T-helper 1 cell treated with Interleukin-12 subunit alpha and Interleukin-12 subunit beta and Interleukin-4 antibody, amounts not matched to agents 30 μg/mL and 1 μg/mL, for 36 hours (primary cell): ENCODE data around the gene NKAIN2.
"Not testable (repeated sequence)": the region's sequence is repeated elsewhere in the genome, so short reads cannot be mapped to it uniquely, and the experiment has no call there.

Source experiments
- H3K27ac Mint-ChIP-seq: one replicate; pipeline ENCODE4 v1.8.0; 2021; ENCODE audit warnings: mild to moderate bottlenecking, mixed read lengths
- H3K27me3 Mint-ChIP-seq: one replicate; pipeline ENCODE4 v1.8.0; 2021; ENCODE audit warnings: low read depth, mixed read lengths
- H3K36me3 Mint-ChIP-seq: one replicate; pipeline ENCODE4 v1.8.0; 2021; ENCODE audit warnings: low read depth, mixed read lengths
- H3K4me1 Mint-ChIP-seq: one replicate; pipeline ENCODE4 v1.8.0; 2021; ENCODE audit warnings: low read depth, mixed read lengths
- H3K4me3 Mint-ChIP-seq: one replicate; pipeline ENCODE4 v1.8.0; 2021; ENCODE audit warnings: mild to moderate bottlenecking, moderate library complexity, mixed read lengths
- H3K9me3 Mint-ChIP-seq: one replicate; pipeline ENCODE4 v1.8.0; 2021; ENCODE audit warnings: mixed read lengths

NKAIN2 gene

DNA sequence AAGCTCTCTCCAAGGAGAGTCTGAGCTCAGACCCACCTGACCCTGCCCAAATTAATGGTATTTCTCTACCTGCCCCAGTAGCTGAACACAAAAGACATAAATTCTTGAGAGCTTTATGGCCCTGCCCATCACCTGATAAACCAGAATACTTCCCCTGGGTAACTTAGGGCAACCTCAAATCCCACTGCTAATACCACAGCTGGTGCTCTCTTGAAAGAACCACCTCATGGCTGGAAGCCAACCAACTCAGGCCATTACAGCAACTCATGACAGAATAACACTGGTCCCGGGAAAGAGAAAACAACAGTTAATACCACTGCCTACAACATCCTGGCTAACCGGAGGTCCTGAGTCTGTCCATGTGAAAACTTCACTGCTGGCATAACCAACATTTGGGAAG lies 328.6 kb downstream of the NKAIN2 start:
- Mint-ChIP-seq H3K36me3 (no peaks in the 10 kb centered on the region), H3K4me1 (no peaks in the 10 kb centered on the region), H3K9me3 (peaks cover 3% of the 10 kb centered on the region), H3K27me3 (no peaks in the 10 kb centered on the region), H3K27ac (no peak overlapping the region), H3K4me3 (no peak overlapping the region)

DNA sequence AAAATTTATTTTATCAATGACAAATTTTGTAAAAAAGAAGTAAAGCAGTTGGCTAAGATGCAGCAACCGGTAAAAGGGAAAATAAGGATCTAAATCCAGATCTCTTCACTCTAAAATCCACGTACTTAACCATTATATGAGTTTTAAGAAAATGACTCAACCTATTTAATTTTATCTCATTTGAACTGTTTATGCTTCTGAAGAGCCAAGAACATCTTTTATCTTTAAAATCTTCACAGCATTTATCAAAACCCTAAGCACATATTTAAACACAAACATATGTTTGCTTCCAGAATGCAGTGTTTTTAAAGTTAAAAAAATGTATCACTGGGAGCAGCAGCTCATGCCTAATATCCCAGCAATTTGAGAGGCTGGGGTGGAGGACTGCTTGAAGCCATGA lies 339.2 kb downstream of the NKAIN2 start:
- no peak overlapping the region for H3K4me3 Mint-ChIP-seq
- no peaks in the 10 kb centered on the region for H3K36me3 Mint-ChIP-seq
- no peaks in the 10 kb centered on the region for H3K4me1 Mint-ChIP-seq
- no peak overlapping the region for H3K27ac Mint-ChIP-seq
- H3K9me3 Mint-ChIP-seq = no peaks in the 10 kb centered on the region
- no peaks in the 10 kb centered on the region for H3K27me3 Mint-ChIP-seq

DNA sequence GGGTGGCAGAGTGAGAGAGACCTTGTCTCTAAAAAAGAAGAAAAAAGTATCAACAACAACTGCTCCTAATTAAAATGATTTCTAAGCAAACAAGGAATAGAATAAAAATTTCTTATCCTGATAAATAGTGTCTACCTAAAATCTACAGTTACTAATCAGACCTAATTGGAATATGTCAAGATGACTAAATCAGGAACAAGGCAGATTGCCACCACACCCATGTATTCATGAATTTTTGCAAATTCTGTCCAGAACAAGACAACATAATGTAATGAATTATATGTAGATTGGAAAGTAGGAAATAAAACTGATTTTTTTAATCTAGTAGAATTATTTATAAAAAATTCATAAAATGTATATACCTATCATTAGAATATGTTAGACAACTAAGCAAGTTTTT lies 339.8 kb downstream of the NKAIN2 start:
- H3K9me3 Mint-ChIP-seq = no peaks in the 10 kb centered on the region
- H3K4me1 Mint-ChIP-seq = no peaks in the 10 kb centered on the region
- no peaks in the 10 kb centered on the region for H3K36me3 Mint-ChIP-seq
- H3K27me3 Mint-ChIP-seq = no peaks in the 10 kb centered on the region
- no peak overlapping the region for H3K27ac Mint-ChIP-seq
- H3K4me3 Mint-ChIP-seq = no peak overlapping the region

DNA sequence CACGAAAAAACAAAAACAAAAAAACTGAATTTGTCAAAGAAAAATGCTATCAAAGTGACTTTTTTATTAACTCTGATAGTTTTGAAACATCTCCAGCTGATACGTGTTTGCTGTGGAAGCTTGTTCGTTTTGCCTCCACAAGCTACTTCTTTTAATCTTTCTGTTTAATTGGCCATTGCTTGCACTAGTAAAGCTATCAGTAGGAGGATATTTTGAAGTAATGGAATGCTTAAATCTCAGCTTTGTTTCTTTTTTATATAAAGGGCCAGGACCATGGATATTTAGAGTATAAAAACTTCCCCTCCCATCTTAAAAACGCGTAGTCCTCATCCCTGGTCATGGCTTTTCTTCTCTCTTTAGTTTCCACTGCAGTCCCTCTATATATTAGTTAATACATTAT lies 344.0 kb downstream of the NKAIN2 start:
- H3K9me3 Mint-ChIP-seq = no peaks in the 10 kb centered on the region
- H3K27ac Mint-ChIP-seq = no peak overlapping the region
- H3K36me3 Mint-ChIP-seq = no peaks in the 10 kb centered on the region
- no peaks in the 10 kb centered on the region for H3K4me1 Mint-ChIP-seq
- no peak overlapping the region for H3K4me3 Mint-ChIP-seq
- H3K27me3 Mint-ChIP-seq = no peaks in the 10 kb centered on the region

DNA sequence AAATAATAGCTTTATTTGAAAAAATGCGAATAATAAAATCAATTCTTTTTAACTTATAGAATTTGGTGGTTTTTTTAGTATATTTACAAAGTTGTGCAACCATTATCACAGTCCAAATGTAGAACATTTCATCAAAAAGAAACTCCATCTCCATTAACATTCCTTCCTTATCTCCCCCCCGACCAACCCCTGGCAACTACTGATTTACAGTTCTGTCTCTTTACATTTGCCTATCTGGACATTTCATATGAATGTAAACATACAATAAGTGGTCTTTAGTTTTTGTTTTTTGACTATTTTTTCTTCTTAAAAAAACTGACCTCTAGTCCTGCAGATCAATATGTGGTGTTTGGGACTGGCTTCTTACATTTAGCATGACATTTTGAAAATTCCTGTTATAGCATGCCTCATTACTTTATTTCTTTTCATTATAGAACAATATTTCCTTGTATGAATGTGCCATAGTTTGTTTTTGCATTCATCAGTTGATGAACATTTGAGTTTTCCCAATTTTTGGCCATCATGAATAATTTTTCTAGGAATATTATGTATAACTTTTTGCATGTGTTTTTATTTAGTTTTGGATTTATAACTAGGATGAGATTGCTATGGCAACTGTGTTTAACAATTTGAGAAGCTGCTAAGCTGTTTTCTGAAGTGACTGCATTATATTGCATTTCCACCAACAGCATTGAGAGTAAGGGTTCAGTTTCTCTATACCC lies 344.7 kb downstream of the NKAIN2 start:
- H3K27ac Mint-ChIP-seq = no peak overlapping the region
- H3K27me3 Mint-ChIP-seq = no peaks in the 10 kb centered on the region
- H3K4me1 Mint-ChIP-seq = no peaks in the 10 kb centered on the region
- no peaks in the 10 kb centered on the region for H3K9me3 Mint-ChIP-seq
- H3K4me3 Mint-ChIP-seq = no peak overlapping the region
- no peaks in the 10 kb centered on the region for H3K36me3 Mint-ChIP-seq

GRCh38 chr6:124149646-124150045 lies 346.0 kb downstream of the NKAIN2 start:
- Mint-ChIP-seq H3K36me3 (no peaks in the 10 kb centered on the region), H3K27ac (no peak overlapping the region), H3K27me3 (no peaks in the 10 kb centered on the region), H3K9me3 (no peaks in the 10 kb centered on the region), H3K4me3 (no peak overlapping the region), H3K4me1 (no peaks in the 10 kb centered on the region)

DNA sequence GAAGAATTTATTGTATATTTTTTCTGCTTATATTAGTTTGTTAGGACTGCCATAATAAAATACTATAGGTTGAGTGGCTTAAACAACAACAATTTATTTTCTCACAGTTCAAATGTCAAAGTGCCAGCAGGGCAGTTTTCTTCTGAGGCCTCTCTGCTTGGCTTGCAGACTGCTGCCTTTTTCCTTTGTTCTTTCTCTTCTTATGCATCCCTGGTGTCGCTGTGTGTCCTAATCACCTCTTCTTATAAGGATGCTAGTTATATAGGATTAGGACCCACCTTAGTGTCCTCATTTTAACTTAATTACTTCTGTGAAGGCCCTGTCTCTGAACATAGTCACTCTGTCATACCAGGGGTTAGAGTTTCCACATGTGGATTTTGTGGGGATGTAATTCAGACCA lies 354.4 kb downstream of the NKAIN2 start:
- Mint-ChIP-seq H3K27ac (no peak overlapping the region), H3K4me1 (no peaks in the 10 kb centered on the region), H3K27me3 (no peaks in the 10 kb centered on the region), H3K4me3 (no peak overlapping the region), H3K9me3 (no peaks in the 10 kb centered on the region), H3K36me3 (no peaks in the 10 kb centered on the region)

- Mint-ChIP-seq H3K27ac (no peak overlapping the region), H3K36me3 (no peaks in the 10 kb centered on the region), H3K27me3 (no peaks in the 10 kb centered on the region), H3K4me1 (no peaks in the 10 kb centered on the region), H3K9me3 (no peaks in the 10 kb centered on the region), H3K4me3 (no peak overlapping the region)
Measured at GRCh38 chr6:124163676-124164075, 360.0 kb downstream of the NKAIN2 start.

GRCh38 chr6:124164343-124164742 lies 360.7 kb downstream of the NKAIN2 start:
- no peaks in the 10 kb centered on the region for H3K4me1 Mint-ChIP-seq
- no peak overlapping the region for H3K27ac Mint-ChIP-seq
- H3K27me3 Mint-ChIP-seq = no peaks in the 10 kb centered on the region
- no peak overlapping the region for H3K4me3 Mint-ChIP-seq
- H3K9me3 Mint-ChIP-seq = no peaks in the 10 kb centered on the region
- H3K36me3 Mint-ChIP-seq = no peaks in the 10 kb centered on the region

GRCh38 chr6:124167249-124167648 lies 363.6 kb downstream of the NKAIN2 start:
- H3K9me3 Mint-ChIP-seq, H3K36me3 Mint-ChIP-seq, H3K4me3 Mint-ChIP-seq, H3K4me1 Mint-ChIP-seq, H3K27ac Mint-ChIP-seq, H3K27me3 Mint-ChIP-seq: not testable (repeated sequence)

DNA sequence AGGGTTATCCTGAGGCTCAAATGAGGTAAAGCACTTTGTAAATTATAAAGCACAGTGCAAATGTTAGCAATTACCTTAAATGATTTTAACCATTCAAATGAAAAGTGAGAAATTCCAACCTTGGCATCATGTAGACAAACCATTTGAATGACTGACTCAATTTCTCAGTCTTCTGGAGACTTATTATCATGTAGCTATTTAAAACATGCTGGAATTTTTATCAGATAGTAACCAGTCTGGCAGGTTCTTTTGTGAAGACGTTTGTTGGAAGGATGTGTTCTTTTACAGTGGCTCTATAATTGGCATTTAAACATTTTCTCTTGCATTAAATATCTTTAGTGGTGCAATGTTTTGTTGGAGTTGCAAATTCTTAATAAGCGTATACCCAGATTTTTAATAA lies 386.6 kb downstream of the NKAIN2 start:
- no peak overlapping the region for H3K4me3 Mint-ChIP-seq
- no peaks in the 10 kb centered on the region for H3K9me3 Mint-ChIP-seq
- H3K36me3 Mint-ChIP-seq = no peaks in the 10 kb centered on the region
- no peaks in the 10 kb centered on the region for H3K4me1 Mint-ChIP-seq
- H3K27ac Mint-ChIP-seq = no peak overlapping the region
- H3K27me3 Mint-ChIP-seq = no peaks in the 10 kb centered on the region

- Mint-ChIP-seq H3K27ac (no peak overlapping the region), H3K4me1 (no peaks in the 10 kb centered on the region), H3K4me3 (no peak overlapping the region), H3K36me3 (no peaks in the 10 kb centered on the region), H3K27me3 (no peaks in the 10 kb centered on the region), H3K9me3 (no peaks in the 10 kb centered on the region)
Measured at GRCh38 chr6:124193132-124193531, 389.5 kb downstream of the NKAIN2 start.

GRCh38 chr6:124197148-124197547 lies 393.5 kb downstream of the NKAIN2 start:
- Mint-ChIP-seq H3K27me3 (no peaks in the 10 kb centered on the region), H3K36me3 (no peaks in the 10 kb centered on the region), H3K27ac (no peak overlapping the region), H3K4me1 (no peaks in the 10 kb centered on the region), H3K4me3 (no peak overlapping the region), H3K9me3 (no peaks in the 10 kb centered on the region)

- Mint-ChIP-seq H3K4me3 (no peak overlapping the region), H3K27ac (no peak overlapping the region), H3K27me3 (no peaks in the 10 kb centered on the region), H3K36me3 (no peaks in the 10 kb centered on the region), H3K4me1 (no peaks in the 10 kb centered on the region), H3K9me3 (no peaks in the 10 kb centered on the region)
Measured at GRCh38 chr6:124199286-124199685, 395.6 kb downstream of the NKAIN2 start.

DNA sequence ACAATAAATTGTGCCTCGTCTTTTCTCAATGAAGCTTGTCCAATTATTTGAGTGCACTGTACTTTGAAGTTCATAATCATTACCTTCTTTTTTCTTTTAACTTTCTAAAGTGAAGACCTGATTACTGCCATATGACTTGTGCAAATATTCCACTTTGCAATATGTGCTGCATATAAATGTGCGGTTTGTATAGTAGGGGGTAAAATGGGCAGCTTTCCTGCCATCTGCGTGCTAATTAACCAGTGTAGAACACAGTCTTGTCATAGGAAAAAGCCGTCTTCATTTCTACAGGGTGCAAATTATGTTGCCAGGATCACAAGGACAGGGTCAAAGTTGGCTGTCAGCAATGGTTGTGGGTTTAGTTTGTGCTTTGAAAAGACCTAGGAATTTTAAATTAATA lies 397.0 kb downstream of the NKAIN2 start:
- H3K4me1 Mint-ChIP-seq = no peaks in the 10 kb centered on the region

More for the DNA sequence above, 397.0 kb downstream of the NKAIN2 start:
- Mint-ChIP-seq H3K27me3 (no peaks in the 10 kb centered on the region), H3K4me3 (no peak overlapping the region), H3K36me3 (no peaks in the 10 kb centered on the region), H3K9me3 (no peaks in the 10 kb centered on the region), H3K27ac (no peak overlapping the region)
